Measurements from ENCODE around the gene TSSC4.

DNA sequence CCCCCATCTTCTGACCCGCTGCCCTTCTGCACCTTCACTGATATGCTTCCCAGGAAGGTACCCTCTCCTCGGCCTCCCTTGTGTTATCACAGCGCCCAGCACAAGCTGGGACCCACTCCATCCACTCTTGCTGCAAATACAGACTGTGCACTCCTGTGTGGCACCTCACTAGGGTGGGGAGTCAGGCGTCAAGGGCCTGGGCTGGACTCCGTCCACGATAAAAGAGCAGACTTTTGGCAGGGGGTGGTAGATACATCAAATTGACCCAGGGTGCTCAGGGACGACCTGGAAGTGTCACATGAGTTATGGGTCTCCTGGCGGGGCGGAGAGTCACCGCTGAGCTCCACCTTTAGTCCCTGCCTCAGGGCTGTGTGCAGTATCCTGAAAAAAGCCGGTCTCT lies 42.9 kb downstream of the TSSC4 start:
- TF ChIP-seq, protein P1, sequence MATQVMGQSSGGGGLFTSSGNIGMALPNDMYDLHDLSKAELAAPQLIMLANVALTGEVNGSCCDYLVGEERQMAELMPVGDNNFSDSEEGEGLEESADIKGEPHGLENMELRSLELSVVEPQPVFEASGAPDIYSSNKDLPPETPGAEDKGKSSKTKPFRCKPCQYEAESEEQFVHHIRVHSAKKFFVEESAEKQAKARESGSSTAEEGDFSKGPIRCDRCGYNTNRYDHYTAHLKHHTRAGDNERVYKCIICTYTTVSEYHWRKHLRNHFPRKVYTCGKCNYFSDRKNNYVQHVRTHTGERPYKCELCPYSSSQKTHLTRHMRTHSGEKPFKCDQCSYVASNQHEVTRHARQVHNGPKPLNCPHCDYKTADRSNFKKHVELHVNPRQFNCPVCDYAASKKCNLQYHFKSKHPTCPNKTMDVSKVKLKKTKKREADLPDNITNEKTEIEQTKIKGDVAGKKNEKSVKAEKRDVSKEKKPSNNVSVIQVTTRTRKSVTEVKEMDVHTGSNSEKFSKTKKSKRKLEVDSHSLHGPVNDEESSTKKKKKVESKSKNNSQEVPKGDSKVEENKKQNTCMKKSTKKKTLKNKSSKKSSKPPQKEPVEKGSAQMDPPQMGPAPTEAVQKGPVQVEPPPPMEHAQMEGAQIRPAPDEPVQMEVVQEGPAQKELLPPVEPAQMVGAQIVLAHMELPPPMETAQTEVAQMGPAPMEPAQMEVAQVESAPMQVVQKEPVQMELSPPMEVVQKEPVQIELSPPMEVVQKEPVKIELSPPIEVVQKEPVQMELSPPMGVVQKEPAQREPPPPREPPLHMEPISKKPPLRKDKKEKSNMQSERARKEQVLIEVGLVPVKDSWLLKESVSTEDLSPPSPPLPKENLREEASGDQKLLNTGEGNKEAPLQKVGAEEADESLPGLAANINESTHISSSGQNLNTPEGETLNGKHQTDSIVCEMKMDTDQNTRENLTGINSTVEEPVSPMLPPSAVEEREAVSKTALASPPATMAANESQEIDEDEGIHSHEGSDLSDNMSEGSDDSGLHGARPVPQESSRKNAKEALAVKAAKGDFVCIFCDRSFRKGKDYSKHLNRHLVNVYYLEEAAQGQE (IDR thresholded peaks at IDR 0.05; ENCODE audit: insufficient read depth in 1 of 2, low read depth in 2 of 2, low read length in 2 of 2): no peak
- TF ChIP-seq POLR2AphosphoS5 (IDR thresholded peaks at IDR 0.05; ENCODE audit: low read depth, low read length): no peak
- TF ChIP-seq SIN3A (IDR thresholded peaks at IDR 0.05; ENCODE audit: borderline replicate concordance, insufficient read depth, low read length): no peak
